Inferior parietal cortex (tissue), 1 donor: ENCODE data around the gene TRIP12.
"Not testable (repeated sequence)": the region's sequence is repeated elsewhere in the genome, so short reads cannot be mapped to it uniquely, and the experiment has no call there.

Experiments
- DNase-seq: peaks from one replicate; pipeline ENCODE4 v3.0.0-alpha.2; 2016; ENCODE audit errors: extremely low spot score

TRIP12 gene

DNA sequence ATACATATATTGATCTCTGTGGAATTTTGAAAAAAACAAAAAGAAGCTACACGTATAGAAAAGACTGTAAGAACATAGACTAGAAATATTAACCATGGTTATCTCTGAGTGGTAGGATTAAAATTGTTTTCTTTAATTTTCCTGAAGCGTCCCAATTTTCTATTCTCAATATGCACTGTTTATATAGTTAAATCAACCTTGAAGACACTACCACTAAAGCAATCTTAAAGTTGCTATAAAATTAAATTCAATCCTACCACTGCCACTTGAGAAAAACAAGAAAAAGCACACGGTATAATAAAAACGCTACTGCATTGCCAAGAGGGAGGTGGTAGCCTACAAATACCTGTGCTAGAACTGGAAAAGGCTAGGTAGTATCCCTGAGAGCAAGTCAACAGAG lies 47.2 kb downstream of the TRIP12 start:
- DNase-seq, result no peak

DNA sequence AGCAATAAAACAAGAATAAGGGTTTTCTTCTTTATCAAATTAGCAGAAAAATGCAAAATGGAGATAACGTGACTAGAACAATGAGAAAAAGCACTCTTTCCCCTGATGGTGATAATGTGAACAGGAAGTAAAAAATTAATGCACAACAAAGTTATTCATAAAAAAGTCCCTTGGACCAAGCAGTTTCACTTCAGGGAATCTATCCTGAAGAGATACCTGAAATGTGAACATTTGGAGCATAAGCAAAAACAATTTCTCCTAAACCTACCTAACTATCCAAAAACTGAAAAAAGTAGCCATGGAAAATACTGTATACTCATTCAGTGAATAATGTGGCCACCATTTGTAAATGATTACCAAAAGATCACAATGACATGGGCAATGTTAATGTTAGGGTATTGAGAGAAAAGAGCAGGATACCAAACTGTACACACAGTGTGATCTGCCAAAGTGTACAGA lies 48.7 kb downstream of the TRIP12 start:
- no peak for DNase-seq

DNA sequence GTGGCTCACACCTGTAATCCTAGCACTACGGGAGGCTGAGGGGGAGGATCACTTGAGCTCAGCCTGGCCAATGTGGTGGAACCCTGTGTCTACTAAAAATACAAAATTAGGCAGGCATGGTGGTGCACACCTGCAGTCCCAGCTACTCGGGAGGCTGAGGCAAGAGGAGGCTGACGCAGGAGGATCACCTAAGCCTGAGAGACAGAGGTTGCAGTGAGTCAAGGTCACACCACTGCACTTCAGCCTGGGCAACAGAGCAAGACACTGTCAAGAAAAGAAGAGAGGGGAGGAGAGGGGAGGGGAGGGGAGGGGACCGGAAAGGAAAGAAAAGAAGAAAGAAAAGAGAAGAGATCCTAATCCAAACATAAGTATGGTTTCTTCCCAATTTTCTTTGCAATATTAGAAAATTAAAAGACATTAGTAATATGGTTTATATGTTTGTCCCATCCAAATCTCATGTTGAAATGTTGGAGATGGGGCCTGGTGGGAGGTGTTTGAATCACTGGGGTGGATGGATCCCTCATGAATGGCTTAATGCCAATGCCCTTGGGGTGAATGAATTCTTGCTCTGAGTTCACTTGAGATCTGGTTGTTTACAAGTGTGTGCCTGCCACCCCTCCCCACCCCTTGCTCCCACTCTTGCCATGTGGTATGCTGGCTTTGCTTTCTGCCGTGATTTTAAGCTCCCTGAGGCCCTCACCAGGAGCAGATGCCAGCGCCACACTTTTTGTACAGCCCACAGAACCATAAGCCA lies 50.7 kb downstream of the TRIP12 start:
- no peak for DNase-seq

DNA sequence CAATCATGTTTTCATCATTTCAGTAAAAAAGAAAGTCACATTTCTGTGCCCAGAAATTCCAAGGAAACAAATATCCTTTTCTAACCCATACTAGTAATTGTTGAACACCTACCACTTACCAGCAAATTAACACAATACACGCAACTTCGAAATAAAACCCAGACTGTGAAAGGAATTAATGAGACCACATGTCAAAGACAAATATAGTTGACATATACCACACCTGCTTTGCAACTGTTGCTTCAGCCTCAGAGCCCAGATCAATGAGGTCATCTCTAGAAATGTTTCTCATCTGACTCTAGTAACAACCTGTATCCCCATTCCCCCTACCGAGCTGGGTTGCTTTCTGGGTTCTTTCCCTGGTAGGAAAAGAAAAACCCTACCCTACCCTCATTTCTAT lies 52.6 kb downstream of the TRIP12 start:
- no peak for DNase-seq

DNA sequence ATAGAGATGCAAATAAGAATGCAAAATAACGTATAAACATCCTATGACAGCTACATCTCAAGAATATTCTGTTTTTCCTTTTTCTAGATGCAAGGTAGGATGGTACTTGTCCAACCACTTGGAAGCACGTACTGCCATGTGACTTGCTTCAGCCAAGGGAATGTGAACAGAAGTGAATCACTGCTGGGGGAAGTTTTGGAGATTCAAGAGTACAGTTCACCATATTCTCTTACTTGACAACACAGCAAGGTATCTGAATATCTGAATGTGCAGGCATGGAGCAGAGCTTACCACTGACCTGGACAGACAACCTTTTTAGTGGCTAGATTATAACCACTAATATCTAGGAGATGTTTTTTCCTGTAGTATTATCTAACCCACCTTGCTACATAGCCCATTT lies 53.0 kb downstream of the TRIP12 start:
- no peak for DNase-seq

DNA sequence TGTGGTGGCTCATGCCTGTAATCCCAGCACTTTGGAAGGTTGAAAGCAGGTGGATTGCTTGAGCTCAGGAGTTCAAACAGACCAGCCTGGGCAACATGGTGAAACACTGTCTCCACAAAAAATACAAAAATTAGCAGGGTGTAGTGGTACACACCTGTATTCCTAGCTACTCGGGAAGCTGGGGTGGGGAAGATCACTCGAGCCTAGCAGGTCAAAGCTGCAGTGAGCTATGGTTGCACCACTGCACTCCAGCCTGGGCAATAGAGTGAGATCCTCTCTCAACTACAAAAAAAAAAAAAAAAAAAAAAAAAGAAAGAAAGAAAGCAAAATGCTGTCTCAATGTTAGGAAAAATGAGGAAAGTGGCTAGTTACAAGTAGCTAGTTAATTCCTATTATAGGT lies 56.8 kb downstream of the TRIP12 start:
- DNase-seq, result no peak

DNA sequence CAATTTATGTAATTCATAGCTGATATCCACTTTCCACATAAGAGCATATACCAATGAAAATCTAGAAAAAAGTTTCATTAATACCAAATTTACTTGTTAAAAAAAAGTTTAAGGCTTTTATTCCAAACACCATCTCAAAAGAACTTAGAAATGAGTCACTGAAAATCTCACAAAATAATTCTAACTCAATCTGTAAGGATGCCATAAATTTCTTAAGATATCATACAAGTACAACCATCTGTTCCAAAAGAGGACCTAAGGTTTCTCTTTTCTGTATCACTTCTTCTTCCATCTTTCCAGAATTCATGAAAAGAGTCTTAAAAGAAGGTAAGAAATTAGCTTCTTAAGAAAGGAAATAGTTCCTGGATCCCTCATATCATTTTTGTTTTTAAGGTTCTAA lies 60.4 kb downstream of the TRIP12 start:
- DNase-seq, result no peak

DNA sequence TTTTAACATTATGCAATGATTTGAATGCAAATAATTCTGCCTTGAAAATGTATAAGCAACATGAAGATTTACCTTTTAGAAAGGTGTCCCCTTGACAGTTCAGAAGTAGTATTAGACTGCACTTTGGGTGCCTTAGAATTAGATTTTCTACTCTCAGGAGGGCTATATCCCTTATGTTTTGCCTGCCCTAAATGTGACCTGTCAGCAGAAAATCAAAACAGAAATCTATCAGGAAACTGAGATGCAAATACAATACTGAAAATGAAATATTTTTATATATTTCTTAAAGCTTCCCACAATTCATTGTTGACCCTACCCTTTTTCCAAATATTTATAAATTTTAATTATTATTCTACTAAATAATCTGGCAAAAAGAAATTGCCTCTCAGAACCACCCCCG lies 61.5 kb downstream of the TRIP12 start:
- DNase-seq, result no peak

DNA sequence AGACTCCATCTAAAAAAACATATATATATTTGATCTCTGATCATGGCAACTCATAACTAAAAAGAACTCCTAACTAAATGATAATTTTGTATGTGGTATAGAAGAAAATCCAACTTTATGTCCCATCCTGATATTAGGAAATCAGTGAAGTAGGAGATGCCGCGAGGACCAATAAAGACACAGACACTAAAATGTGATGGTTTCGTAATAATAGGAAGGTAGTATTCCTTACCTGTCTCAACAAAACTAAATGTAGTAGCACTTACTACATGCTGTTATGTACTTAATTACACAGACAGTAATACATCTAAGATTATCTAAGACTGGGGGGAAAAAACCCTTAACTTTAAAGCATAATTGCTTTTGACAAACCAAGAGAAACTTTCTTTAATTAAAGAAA lies 63.5 kb downstream of the TRIP12 start:
- no peak for DNase-seq

DNA sequence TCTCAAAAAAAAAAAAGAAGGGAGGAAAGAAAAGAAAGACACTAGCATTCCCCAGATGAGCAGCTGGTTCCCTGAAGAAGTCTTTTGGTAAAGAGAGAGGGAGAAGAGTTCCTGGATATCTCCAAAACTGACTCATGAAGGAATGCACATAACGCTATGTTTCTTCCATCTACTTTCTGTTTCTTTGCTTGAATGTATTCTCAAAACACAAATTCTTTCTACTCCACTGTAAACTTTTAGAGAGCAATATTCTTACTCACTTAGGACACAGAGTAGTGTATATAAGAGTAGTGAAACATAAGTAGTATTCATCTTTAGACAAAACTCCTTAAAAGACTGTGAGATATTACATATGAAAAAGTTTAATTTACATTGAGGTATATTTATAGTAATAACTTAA lies 64.2 kb downstream of the TRIP12 start:
- DNase-seq, result no peak

DNA sequence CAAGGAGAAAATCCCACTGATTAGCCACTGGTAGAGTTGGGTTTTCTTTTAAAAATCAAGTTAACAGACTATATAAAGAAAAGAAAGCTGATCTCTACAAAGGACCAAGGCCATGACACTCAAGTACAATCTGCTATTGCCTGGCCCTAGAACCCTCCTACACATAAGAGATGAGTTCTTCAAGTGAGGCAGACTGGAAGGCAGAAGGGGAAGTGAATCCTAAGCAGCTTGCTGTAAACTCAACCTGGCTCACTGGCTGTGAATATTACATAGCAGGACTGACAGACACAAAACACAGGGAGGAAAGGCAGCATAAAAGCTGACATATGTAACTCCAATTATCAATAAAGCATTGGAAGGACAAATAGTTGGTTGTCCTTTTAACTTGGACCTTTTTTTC lies 65.4 kb downstream of the TRIP12 start:
- DNase-seq, result no peak

DNA sequence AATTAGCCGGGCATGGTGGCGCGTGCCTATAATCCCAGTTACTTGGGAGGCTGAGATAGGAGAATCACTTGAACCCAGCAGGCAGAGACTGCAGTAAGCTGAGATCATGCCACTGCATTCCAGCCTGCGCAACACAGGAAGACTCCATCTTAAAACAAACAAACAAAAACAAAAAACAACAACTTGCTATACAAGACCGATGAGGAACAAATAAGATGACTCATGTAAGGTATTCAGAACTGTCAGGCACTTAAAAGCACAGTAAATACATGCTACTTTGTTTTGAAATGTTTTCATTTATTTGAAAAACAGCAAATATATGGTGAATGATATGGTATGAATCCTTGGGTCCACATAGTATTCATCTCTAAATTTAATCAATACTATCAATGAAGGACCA lies 66.7 kb downstream of the TRIP12 start:
- DNase-seq, result no peak

DNA sequence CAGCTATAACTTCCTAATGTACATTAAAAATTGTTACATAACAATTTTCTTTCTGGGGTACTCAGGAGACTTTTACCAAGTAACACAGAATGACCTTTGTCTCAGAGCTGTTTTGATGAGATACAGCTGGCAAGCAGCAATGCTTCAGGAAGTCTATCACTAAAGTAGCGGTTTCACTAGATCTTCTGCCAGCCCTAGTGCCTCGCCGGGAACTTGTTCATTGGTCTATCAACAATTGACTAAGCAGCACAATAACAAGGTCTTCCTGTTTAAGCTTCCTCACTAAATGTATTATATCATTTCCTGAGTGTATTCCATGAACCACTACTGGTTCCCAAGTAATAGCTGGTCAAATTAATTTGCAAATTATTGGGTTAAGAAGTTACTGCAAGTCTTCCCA lies 69.2 kb downstream of the TRIP12 start:
- no peak for DNase-seq

DNA sequence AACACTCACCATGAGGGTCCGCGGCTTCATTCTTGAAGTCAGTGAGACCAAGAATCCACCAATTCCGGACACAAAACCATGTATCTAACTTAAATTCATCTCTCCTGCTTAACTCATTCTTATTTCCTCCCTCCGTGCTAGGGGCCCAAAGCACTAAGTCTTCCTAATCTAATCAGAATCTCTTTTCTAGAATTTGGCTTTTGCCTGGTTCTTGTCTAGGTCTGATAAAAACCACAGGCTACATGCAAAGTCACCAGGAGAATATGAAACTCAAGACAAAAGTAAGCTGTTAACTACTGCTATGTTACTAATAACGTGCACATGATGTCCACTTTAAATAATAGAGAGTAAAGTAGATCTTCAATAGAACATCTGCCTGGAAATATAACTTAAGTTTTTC lies 69.9 kb downstream of the TRIP12 start:
- no peak for DNase-seq

DNA sequence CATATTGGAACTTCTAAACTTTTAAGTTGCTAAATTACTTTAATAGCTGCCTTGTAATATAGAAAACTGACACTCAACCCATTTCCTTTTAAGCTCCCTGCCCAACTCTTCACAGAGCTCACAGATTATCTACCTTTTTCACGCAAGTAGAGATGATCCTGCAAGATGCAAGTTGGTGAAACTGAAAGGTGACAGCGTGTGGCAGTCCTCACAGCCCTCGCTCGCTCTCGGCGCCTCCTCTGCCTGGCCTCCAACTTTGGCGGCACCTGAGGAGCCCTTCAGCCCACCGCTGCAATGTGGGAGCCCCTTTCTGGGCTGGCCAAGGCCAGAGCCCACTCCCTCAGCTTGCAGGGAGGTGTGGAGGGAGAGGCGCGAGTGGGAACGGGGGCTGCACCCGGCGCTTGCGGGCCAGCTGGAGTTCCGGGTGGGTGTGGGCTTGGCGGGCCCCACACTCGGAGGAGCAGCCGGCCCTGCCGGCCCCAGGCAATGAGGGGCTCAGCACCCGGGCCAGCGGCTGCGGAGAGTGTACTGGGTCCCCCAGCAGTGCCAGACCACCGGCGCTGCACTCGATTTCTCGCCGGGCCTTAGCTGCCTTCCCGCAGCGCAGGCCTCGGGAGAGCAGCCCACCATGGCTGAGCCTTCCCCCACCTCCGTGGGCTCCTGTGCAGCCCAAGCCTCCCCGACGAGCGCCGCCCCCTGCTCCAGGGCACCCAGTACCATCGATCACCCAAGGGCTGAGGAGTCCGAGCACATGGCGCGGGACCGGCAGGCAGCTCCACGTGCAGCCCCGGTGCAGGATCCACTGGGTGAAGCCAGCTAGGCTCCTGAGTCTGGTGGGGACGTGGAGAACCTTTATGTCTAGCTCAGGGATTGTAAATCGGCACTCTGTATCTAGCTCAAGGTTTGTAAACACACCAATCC lies 71.2 kb downstream of the TRIP12 start:
- DNase-seq, result not testable (repeated sequence)

DNA sequence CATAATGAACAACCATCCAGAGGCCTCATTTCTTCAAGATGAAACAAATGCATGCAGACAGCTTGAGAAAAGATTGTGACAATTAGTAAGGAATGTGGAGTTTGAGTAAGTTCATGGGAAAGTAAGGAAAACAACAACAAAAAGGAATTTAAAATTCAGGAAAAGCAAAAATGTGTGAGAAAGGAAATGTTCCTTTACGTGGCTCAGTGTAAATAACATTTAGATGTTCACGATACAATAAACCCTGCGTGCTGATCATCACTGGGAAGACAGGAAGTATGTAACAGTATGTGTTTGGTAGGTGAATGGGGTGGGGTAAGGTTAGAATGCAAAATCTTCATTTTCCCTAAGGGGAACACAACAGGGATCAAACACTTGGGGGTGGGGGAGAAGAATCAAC lies 72.7 kb downstream of the TRIP12 start:
- no peak for DNase-seq

DNA sequence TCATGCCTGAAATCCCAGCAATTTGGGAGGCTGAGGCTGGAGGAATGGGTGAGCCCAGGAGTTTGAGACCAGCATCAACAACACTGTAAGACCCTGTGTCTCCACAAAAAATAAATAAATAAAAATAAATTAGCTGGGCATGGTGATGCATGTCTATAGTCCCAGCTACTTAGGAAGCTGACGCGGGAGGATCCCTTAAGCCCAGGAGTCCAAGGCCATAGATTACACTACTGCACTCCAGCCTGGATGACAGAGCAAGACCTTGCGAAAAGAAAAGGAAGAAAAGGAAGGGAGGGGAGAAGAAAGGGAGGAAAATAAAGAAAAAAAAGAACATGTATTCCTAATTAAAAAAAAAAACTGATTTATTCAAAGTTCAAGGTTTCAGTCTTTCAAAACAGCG lies 78.2 kb downstream of the TRIP12 start:
- DNase-seq, result no peak

DNA sequence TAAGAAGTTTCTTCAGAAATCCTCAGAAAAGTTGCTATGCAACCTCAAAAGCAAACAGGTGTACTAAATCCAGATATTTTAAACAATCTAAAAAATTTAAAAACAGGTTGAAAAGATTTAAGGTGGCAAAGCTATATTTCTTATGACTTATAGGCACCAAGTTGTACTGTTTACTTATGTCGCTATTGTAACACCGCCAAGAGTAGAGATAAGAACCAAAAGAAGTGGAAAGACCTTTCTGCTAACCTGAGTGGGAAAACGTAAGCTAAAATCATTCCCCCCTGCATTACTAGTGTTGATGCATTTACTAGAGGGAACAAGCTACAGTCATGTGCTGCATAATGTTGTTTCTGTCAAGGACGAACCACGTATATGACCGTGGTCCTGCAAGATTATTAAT lies 83.1 kb downstream of the TRIP12 start:
- DNase-seq, result no peak

DNA sequence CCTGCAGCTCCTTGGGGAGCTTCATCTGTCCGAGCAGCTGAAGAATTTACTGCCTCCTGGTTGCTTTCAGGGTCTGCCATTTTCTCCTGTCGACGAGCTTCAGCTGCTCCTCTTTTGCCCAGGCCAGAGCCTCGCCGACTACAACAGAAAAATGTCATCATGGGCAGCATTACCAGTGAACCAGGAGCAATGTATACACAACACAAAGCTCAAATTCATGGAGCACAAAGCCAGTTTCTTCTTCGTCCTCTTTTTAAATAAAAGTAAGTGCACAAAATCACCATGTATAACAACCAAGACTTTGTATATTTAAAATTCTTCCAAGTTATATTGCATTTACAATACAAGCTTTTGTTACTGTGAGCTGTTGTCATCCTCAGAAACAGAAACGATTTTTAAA lies 85.0 kb downstream of the TRIP12 start:
- DNase-seq, result no peak

DNA sequence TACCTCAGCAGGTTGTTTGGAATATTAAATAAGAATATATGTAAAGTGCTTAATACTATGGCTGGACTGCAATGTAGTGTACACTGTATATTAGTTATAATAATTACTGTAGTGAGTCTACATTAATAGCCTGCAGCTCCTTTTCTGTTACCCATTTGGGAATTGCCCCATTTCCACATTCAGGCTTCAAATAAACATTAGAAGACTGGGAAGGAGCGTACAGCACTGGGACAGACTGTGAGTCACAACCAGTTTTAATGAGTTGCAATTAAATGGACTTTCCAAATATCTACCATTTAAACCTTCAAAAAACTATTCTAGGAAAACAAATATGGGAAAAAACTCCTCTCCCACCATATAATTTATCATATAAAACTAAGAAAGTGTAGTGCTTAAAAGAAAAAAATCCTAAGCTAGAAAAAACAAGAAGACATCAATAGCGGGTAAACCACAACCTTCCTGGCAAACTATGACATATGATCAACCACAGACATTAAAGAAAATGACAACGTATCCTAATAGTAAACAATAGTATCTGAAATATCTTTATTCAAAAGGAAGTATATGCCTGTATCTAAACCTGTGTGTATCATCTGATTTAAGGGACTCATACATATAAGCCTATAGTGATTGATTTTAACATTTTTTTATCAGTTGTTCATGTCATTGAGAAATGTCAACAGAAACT lies 86.1 kb downstream of the TRIP12 start:
- no peak for DNase-seq

DNA sequence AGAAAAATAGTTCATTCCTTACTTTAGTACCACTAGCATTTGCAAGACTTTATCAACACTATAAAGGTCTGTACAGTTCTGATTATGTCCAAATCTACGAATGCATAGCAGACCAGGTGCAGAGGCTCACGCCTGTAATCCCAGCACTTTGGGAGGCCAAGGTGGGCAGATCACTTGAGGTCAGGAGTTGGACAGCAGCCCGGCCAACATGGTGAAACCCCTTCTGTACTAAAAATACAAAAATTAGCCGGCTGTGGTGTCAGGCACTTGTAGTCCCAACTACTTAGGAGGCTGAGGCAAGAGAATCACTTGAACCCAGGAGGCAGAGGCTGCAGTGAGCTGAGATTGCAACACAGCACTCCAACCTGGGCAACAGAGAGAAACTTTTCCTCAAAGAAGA lies 87.4 kb downstream of the TRIP12 start:
- DNase-seq, result not testable (repeated sequence)

DNA sequence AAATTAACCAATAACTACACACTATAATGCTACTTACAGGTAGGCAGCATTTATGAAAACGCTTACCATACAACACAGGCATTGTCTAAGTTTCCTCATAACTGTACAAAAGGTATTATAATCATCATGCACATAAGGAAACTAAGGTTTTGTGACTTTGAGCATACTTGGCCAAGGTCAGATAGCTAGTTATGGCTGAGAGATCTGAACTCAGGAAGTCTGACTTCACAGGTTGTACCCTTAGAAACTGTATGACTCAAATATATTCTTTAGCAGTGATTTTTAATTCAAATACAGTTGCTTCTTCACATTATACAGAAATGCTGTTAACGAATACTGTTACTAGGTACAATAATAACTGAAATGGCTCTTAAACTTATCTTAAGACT lies 89.3 kb downstream of the TRIP12 start:
- DNase-seq, result no peak
